ENCODE data around the gene TTC3. TPM values are rescaled to one million over a fixed set of nuclear protein-coding genes. Genes with fewer than 3 reads are reported as not detected.

Gene TTC3
- total RNA-seq, 1 donor from 2014 or later, result 223 TPM

GRCh38 chr21:37223804-37224345 lies 150.8 kb downstream of the TTC3 start:
- H3K36me3 ChIP-seq (ENCODE audit: insufficient read depth, low read length), result peaks cover 13% of the 10 kb centered on the region
- Mint-ChIP-seq H3K9me3 (ENCODE audit: unreplicated experiment) (peaks cover 5% of the 10 kb centered on the region), H3K4me1 (ENCODE audit: low read depth, unreplicated experiment) (no peaks in the 10 kb centered on the region), H3K27ac (ENCODE audit: unreplicated experiment) (no peak overlapping the region), H3K36me3 (ENCODE audit: low read depth, unreplicated experiment) (peaks cover 41% of the 10 kb centered on the region), H3K4me3 (ENCODE audit: unreplicated experiment) (no peak overlapping the region), H3K27me3 (ENCODE audit: low read depth, unreplicated experiment) (peaks cover 2% of the 10 kb centered on the region)
- H4K20me1 ChIP-seq (ENCODE audit: insufficient read depth, low read length), result peaks cover 4% of the 10 kb centered on the region
- no peak overlapping the region for H3K4me3 ChIP-seq (ENCODE audit: insufficient read depth, low read depth, low read length)
- H3K27ac ChIP-seq (ENCODE audit: low read depth, low read length), result no peak overlapping the region
- no peaks in the 10 kb centered on the region for H3K79me2 ChIP-seq (ENCODE audit: insufficient read depth, low read length)
- H3K9me3 ChIP-seq (ENCODE audit: insufficient read depth, low read depth, low read length), result peaks cover 3% of the 10 kb centered on the region
- H3K4me2 ChIP-seq (ENCODE audit: low read length), result no peak overlapping the region
- DNase-seq (ENCODE audit: low read depth) (no peak), FAIRE-seq (no peak)
- no peak overlapping the region for H3K9ac ChIP-seq (ENCODE audit: low read length)
- no peak for TF ChIP-seq CTCF (IDR thresholded peaks at IDR 0.05; ENCODE audit: insufficient read depth, low read depth, low read length)
- no peak for TF ChIP-seq EZH2 (IDR thresholded peaks at IDR 0.05; ENCODE audit: insufficient read depth, low read length)
- no peak overlapping the region for H2AFZ ChIP-seq (ENCODE audit: low read depth, low read length)
- H3K27me3 ChIP-seq (ENCODE audit: insufficient read depth, low read length), result no peaks in the 10 kb centered on the region
- H3K4me1 ChIP-seq (ENCODE audit: insufficient read depth, low read length), result peaks cover 5% of the 10 kb centered on the region

- DNase-seq (ENCODE audit: low read depth) (no peak), FAIRE-seq (no peak)
- Histone ChIP-seq H4K20me1 (ENCODE audit: insufficient read depth, low read length) (peaks cover 4% of the 10 kb centered on the region), H2AFZ (ENCODE audit: low read depth, low read length) (no peak overlapping the region), H3K9me3 (ENCODE audit: insufficient read depth, low read depth, low read length) (peaks cover 3% of the 10 kb centered on the region), H3K79me2 (ENCODE audit: insufficient read depth, low read length) (no peaks in the 10 kb centered on the region), H3K27ac (ENCODE audit: low read depth, low read length) (no peak overlapping the region), H3K4me2 (ENCODE audit: low read length) (no peak overlapping the region), H3K9ac (ENCODE audit: low read length) (no peak overlapping the region), H3K36me3 (ENCODE audit: insufficient read depth, low read length) (peaks cover 16% of the 10 kb centered on the region), H3K4me3 (ENCODE audit: insufficient read depth, low read depth, low read length) (no peak overlapping the region), H3K27me3 (ENCODE audit: insufficient read depth, low read length) (no peaks in the 10 kb centered on the region), H3K4me1 (ENCODE audit: insufficient read depth, low read length) (peaks cover 2% of the 10 kb centered on the region)
- Mint-ChIP-seq H3K4me1 (ENCODE audit: low read depth, unreplicated experiment) (no peaks in the 10 kb centered on the region), H3K4me3 (ENCODE audit: unreplicated experiment) (no peak overlapping the region), H3K27ac (ENCODE audit: unreplicated experiment) (no peak overlapping the region), H3K36me3 (ENCODE audit: low read depth, unreplicated experiment) (peaks cover 44% of the 10 kb centered on the region), H3K9me3 (ENCODE audit: unreplicated experiment) (peaks cover 5% of the 10 kb centered on the region), H3K27me3 (ENCODE audit: low read depth, unreplicated experiment) (no peaks in the 10 kb centered on the region)
- TF ChIP-seq CTCF (IDR thresholded peaks at IDR 0.05; ENCODE audit: insufficient read depth, low read depth, low read length) (no peak), EZH2 (IDR thresholded peaks at IDR 0.05; ENCODE audit: insufficient read depth, low read length) (no peak)
These were observed 152.1 kb downstream of the TTC3 start for GRCh38 chr21:37224861-37225839.
